Neural progenitor cell (in vitro differentiated cells): ENCODE data around the gene TCF23. TPM values are rescaled to one million over a fixed set of nuclear protein-coding genes. Genes with fewer than 3 reads are reported as not detected.

Experiments
- DNase-seq: peaks from one replicate; pipeline ENCODE4 v3.0.0-alpha.2; 2016; ENCODE audit warnings: low spot score
- H2AFZ ChIP-seq: fragments of 200-600 bp; sonication (generic); replicated peaks from 2 replicates; pipeline ENCODE4 v1.6.1; 2016; ENCODE audit warnings: antibody characterized with exemption
- H3F3A ChIP-seq: fragments of 200-600 bp; sonication (generic); 2 replicates; pipeline ENCODE4 v1.6.1; 2016; ENCODE audit warnings: antibody characterized with exemption, low read depth
- H3K27ac ChIP-seq: fragments of 200-600 bp; sonication (generic); 2 replicates; pipeline ENCODE4 v1.5.1; 2016; ENCODE audit warnings: mild to moderate bottlenecking
- H3K27me3 ChIP-seq: fragments of 200-600 bp; sonication (generic); 2 replicates; pipeline ENCODE4 v1.6.1; 2016; ENCODE audit warnings: mild to moderate bottlenecking, moderate library complexity
- H3K36me3 ChIP-seq: fragments of 200-600 bp; sonication (generic); 2 replicates; pipeline ENCODE4 v1.5.1; 2016
- H3K4me1 ChIP-seq: fragments of 200-600 bp; sonication (generic); 2 replicates; pipeline ENCODE4 v1.6.1; 2016; ENCODE audit warnings: mixed run types
- H3K4me2 ChIP-seq: fragments of 200-600 bp; sonication (generic); 2 replicates; pipeline ENCODE4 v1.6.1; 2016
- H3K4me3 ChIP-seq: fragments of 200-600 bp; sonication (generic); 2 replicates; pipeline ENCODE4 v1.5.1; 2016
- H3K79me2 ChIP-seq: fragments of 200-600 bp; sonication (generic); 2 replicates; pipeline ENCODE4 v1.6.1; 2016; ENCODE audit warnings: low read depth
- H3K9ac ChIP-seq: fragments of 200-600 bp; sonication (generic); 2 replicates; pipeline ENCODE4 v1.6.1; 2016
- H3K9me3 ChIP-seq: fragments of 200-600 bp; sonication (generic); 2 replicates; pipeline ENCODE4 v1.5.1; 2016; ENCODE audit warnings: low read depth
- H4K20me1 ChIP-seq: fragments of 200-600 bp; sonication (generic); 2 replicates; pipeline ENCODE4 v1.6.1; 2016; ENCODE audit warnings: low read depth
- H3K27ac Mint-ChIP-seq: 3 replicates; pipeline ENCODE4 v1.8.0; 2021; ENCODE audit warnings: mixed read lengths
- H3K27me3 Mint-ChIP-seq: 2 replicates; pipeline ENCODE4 v1.8.0; 2022; ENCODE audit warnings: low read depth, mild to moderate bottlenecking, inconsistent platforms, moderate library complexity, mixed read lengths; ENCODE audit not compliant: insufficient read depth
- H3K36me3 Mint-ChIP-seq: 3 replicates; pipeline ENCODE4 v1.8.0; 2021; ENCODE audit warnings: mixed read lengths
- H3K4me1 Mint-ChIP-seq: 3 replicates; pipeline ENCODE4 v1.8.0; 2021; ENCODE audit warnings: mixed read lengths
- H3K4me3 Mint-ChIP-seq: 3 replicates; pipeline ENCODE4 v1.8.0; 2021; ENCODE audit warnings: mild to moderate bottlenecking, moderate library complexity, mixed read lengths
- H3K9me3 Mint-ChIP-seq: 3 replicates; pipeline ENCODE4 v1.8.0; 2020; ENCODE audit warnings: mixed read lengths
- EZH2 ChIP-seq: fragments of 200-600 bp; sonication (generic); IDR thresholded peaks from 2 replicates; pipeline ENCODE4 v1.6.1; 2017; ENCODE audit warnings: antibody characterized with exemption, mild to moderate bottlenecking, moderate library complexity
- EZH2phosphoT487 ChIP-seq: fragments of 200-600 bp; sonication (generic); IDR thresholded peaks from 2 replicates; pipeline ENCODE4 v1.6.1; 2017; ENCODE audit warnings: antibody characterized with exemption
- total RNA-seq: library from RNA; depleted of rRNA; stranded (reverse); fragments of >200 nt; gene quantifications from 2 replicates; pipeline ENCODE4 v1.2.3, GENCODE V29; 2015; ENCODE audit warnings: low replicate concordance
- TF ChIP-seq, protein P1 (sequence below): fragments of 200-600 bp; sonication (generic); IDR thresholded peaks from 2 replicates; pipeline ENCODE4 v1.5.1; 2017; ENCODE audit warnings: antibody characterized with exemption, mild to moderate bottlenecking

TCF23 gene
- total RNA-seq, 1 donor from 2014 or later, result not detected

DNA sequence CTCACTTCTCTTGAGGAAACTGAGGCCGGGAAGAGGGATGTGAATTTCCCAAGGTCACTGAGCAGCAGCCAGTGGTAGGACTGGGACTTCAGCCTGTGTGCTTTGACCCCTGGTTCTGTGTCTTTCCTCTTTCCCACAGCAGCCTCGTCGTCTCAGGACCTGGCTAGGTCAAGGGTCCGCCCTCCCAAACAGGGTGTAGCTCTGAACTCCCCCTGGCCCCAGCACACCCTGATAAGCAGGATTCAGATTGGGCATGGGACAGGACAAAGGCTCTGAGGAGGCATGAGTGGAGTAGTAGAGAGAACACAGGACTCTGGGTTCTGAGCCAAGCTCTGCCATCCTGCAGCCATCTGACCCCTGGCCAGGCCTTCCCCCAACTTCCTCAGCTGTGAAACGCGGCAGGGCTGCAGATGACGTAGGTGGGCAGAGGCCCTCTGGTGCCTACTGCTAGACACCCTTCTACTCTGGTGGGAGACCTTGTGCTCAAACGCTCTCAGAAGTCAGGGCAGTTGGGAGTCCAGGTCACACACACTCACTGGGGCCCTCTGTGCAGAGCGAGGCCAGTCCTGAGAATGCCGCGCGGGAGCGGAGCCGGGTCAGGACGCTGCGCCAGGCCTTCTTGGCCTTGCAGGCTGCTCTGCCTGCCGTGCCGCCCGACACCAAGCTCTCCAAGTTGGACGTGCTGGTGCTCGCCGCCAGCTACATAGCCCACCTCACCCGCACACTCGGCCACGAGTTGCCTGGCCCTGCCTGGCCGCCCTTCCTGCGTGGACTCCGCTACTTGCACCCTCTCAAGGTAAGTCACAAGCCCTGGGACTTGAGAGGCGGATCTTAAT lies 984 bp downstream of the TCF23 start:
- TF ChIP-seq EZH2 (no peak), EZH2phosphoT487 (no peak)
- TF ChIP-seq, protein P1, sequence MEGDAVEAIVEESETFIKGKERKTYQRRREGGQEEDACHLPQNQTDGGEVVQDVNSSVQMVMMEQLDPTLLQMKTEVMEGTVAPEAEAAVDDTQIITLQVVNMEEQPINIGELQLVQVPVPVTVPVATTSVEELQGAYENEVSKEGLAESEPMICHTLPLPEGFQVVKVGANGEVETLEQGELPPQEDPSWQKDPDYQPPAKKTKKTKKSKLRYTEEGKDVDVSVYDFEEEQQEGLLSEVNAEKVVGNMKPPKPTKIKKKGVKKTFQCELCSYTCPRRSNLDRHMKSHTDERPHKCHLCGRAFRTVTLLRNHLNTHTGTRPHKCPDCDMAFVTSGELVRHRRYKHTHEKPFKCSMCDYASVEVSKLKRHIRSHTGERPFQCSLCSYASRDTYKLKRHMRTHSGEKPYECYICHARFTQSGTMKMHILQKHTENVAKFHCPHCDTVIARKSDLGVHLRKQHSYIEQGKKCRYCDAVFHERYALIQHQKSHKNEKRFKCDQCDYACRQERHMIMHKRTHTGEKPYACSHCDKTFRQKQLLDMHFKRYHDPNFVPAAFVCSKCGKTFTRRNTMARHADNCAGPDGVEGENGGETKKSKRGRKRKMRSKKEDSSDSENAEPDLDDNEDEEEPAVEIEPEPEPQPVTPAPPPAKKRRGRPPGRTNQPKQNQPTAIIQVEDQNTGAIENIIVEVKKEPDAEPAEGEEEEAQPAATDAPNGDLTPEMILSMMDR, result no peak
- Histone ChIP-seq H3K79me2 (no peaks in the 10 kb centered on the region), H3K27me3 (no peaks in the 10 kb centered on the region), H2AFZ (no peak overlapping the region), H4K20me1 (no peaks in the 10 kb centered on the region), H3K9ac (no peak overlapping the region), H3K36me3 (no peaks in the 10 kb centered on the region), H3K4me1 (no peaks in the 10 kb centered on the region), H3K27ac (no peak overlapping the region), H3K4me3 (no peak overlapping the region), H3F3A (no peaks in the 10 kb centered on the region), H3K9me3 (no peaks in the 10 kb centered on the region), H3K4me2 (no peak overlapping the region)
- Mint-ChIP-seq H3K36me3 (no peaks in the 10 kb centered on the region), H3K4me3 (no peak overlapping the region), H3K9me3 (peaks cover 2% of the 10 kb centered on the region), H3K27me3 (peaks cover 4% of the 10 kb centered on the region), H3K27ac (no peak overlapping the region), H3K4me1 (no peaks in the 10 kb centered on the region)
- no peak for DNase-seq

DNA sequence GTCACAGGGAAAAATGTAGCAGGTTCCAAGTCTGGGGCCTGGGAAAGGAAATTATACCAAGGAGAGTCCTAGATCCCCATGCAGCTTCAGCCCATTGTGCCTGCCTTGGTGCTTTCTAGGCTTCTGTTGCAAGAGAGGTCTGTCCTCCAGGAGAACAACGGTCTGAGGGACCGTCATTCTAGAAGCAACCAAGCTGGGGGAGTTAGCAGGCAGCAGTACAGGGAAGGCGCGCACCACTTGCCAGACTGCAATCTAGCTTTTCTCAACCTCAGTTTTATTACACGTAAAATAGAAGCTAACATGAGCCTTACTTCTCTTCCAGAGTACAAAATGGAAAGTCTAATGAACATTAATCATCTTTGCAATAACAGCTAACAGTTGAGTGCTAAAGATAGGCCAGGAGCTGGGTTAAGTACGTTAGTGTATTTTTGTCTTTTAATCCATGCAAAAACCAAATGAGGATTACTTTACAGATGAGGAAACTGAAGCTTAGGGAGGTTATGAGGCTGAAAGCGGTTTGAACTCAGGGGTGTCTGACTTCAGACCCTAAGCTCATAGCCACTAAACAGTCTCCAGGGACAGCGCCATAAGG lies 1.9 kb downstream of the TCF23 start:
- H4K20me1 ChIP-seq, result no peaks in the 10 kb centered on the region
- H3F3A ChIP-seq, result no peaks in the 10 kb centered on the region
- H3K27me3 ChIP-seq, result no peaks in the 10 kb centered on the region
- H3K9me3 ChIP-seq, result no peaks in the 10 kb centered on the region
- H2AFZ ChIP-seq, result no peak overlapping the region
- no peak overlapping the region for H3K9ac ChIP-seq
- Mint-ChIP-seq H3K27ac (no peak overlapping the region), H3K27me3 (peaks cover 5% of the 10 kb centered on the region), H3K4me3 (no peak overlapping the region), H3K36me3 (no peaks in the 10 kb centered on the region), H3K4me1 (no peaks in the 10 kb centered on the region), H3K9me3 (peaks cover 2% of the 10 kb centered on the region)
- H3K79me2 ChIP-seq, result no peaks in the 10 kb centered on the region
- H3K4me2 ChIP-seq, result no peak overlapping the region
- TF ChIP-seq, protein P1, result no peak
- TF ChIP-seq EZH2, result no peak
- no peak for TF ChIP-seq EZH2phosphoT487
- no peak overlapping the region for H3K27ac ChIP-seq
- no peak overlapping the region for H3K4me3 ChIP-seq
- DNase-seq, result no peak
- no peaks in the 10 kb centered on the region for H3K36me3 ChIP-seq
- no peaks in the 10 kb centered on the region for H3K4me1 ChIP-seq

DNA sequence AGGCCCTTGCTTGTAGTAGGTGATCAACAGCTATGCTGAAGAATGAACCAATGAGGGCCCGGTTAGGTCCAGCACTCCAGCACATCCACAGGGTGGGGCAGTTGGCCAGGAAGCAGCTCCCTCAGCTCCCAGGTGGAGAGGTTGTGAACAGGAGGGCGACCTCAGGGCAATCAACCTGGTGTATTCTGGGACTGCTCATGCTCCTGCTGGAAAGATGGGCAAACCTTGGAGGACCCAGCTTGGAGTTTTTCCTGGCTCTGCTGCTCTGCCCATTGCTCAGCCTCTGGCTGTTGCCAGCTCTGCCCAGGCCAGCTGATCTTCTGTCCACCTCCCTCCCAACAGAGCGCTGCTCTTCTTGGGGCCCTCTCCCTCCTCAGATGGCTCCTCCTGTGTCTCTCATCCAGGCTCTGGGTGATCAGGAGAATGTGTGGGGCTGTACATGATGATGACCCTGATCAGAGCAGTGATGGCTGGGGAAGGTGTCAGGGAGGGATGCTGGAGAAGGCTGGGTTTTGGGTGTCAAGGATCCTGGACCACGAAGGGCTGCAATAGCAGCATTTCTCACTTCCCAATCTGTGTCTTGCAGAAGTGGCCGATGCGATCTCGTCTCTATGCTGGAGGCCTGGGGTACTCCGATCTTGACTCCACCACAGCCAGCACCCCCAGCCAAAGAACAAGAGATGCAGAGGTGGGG lies 3.4 kb downstream of the TCF23 start:
- Mint-ChIP-seq H3K9me3 (peaks cover 2% of the 10 kb centered on the region), H3K27ac (peak overlapping the region; percentile 53), H3K4me3 (no peak overlapping the region), H3K4me1 (no peaks in the 10 kb centered on the region), H3K36me3 (no peaks in the 10 kb centered on the region), H3K27me3 (peaks cover 5% of the 10 kb centered on the region)
- Histone ChIP-seq H4K20me1 (no peaks in the 10 kb centered on the region), H3K79me2 (no peaks in the 10 kb centered on the region), H3K27me3 (no peaks in the 10 kb centered on the region), H3K4me3 (no peak overlapping the region), H3K9me3 (no peaks in the 10 kb centered on the region), H3K27ac (no peak overlapping the region), H3F3A (no peaks in the 10 kb centered on the region), H2AFZ (no peak overlapping the region), H3K4me2 (no peak overlapping the region), H3K9ac (no peak overlapping the region), H3K4me1 (no peaks in the 10 kb centered on the region), H3K36me3 (no peaks in the 10 kb centered on the region)
- no peak for DNase-seq
- TF ChIP-seq EZH2, result no peak
- TF ChIP-seq, protein P1, result no peak
- no peak for TF ChIP-seq EZH2phosphoT487
